ENCODE data around the gene MST1. TPM values are rescaled to one million over a fixed set of nuclear protein-coding genes. Genes with fewer than 3 reads are reported as not detected.

The MST1 gene
- total RNA-seq, 1 donor from 2014 or later: 45.5 TPM

- no peak for DNase-seq (ENCODE audit: low spot score)
Observed at GRCh38 chr3:49717959-49718857, 28.9 kb upstream of the MST1 start.

GRCh38 chr3:49717211-49717958, 28.1 kb upstream of the MST1 start:
- no peak for DNase-seq (ENCODE audit: low spot score)

GRCh38 chr3:49716691-49717210, 27.5 kb upstream of the MST1 start:
- DNase-seq (ENCODE audit: low spot score): no peak

- DNase-seq (ENCODE audit: low spot score): no peak
Observed at GRCh38 chr3:49716169-49716568, 26.9 kb upstream of the MST1 start.

GRCh38 chr3:49715611-49716121, 26.4 kb upstream of the MST1 start:
- no peak for DNase-seq (ENCODE audit: low spot score)

- no peak for DNase-seq (ENCODE audit: low spot score)
Observed at GRCh38 chr3:49714728-49715550, 25.7 kb upstream of the MST1 start.

- DNase-seq (ENCODE audit: low spot score): no peak
Observed at GRCh38 chr3:49713336-49714105, 24.2 kb upstream of the MST1 start.

GRCh38 chr3:49712631-49713317, 23.5 kb upstream of the MST1 start:
- no peak for DNase-seq (ENCODE audit: low spot score)

GRCh38 chr3:49712166-49712565, 22.9 kb upstream of the MST1 start:
- no peak for DNase-seq (ENCODE audit: low spot score)

GRCh38 chr3:49711489-49711888, 22.2 kb upstream of the MST1 start:
- DNase-seq (ENCODE audit: low spot score): no peak

- DNase-seq (ENCODE audit: low spot score): no peak
Observed at GRCh38 chr3:49709852-49710251, 20.6 kb upstream of the MST1 start.

- no peak for DNase-seq (ENCODE audit: low spot score)
Observed at GRCh38 chr3:49707113-49707480, 17.8 kb upstream of the MST1 start.

- no peak for DNase-seq (ENCODE audit: low spot score)
Observed at GRCh38 chr3:49706456-49707112, 17.3 kb upstream of the MST1 start.

- no peak for DNase-seq (ENCODE audit: low spot score)
Observed at GRCh38 chr3:49705390-49705960, 16.2 kb upstream of the MST1 start.

GRCh38 chr3:49704629-49705028, 15.4 kb upstream of the MST1 start:
- no peak for DNase-seq (ENCODE audit: low spot score)

- DNase-seq (ENCODE audit: low spot score): no peak
Observed at GRCh38 chr3:49703956-49704355, 14.7 kb upstream of the MST1 start.

GRCh38 chr3:49703443-49703927, 14.2 kb upstream of the MST1 start:
- peak; percentile 66 for DNase-seq (ENCODE audit: low spot score)

- DNase-seq (ENCODE audit: low spot score): no peak
Observed at GRCh38 chr3:49702672-49703071, 13.4 kb upstream of the MST1 start.

- DNase-seq (ENCODE audit: low spot score): no peak
Observed at GRCh38 chr3:49701388-49702077, 12.3 kb upstream of the MST1 start.
